Measurements from ENCODE around the gene LBP.

The LBP gene

GRCh38 chr20:38402089-38402488 is 55.8 kb downstream of the LBP start:
- TF ChIP-seq FOXP2 (optimal IDR thresholded peaks at IDR 0.05; ENCODE audit: borderline replicate concordance, extremely low read depth, extremely low read length, insufficient read depth), result no peak
- no peak for TF ChIP-seq TAF1 (IDR thresholded peaks at IDR 0.05; ENCODE audit: borderline replicate concordance, insufficient read depth, low read length)
- TF ChIP-seq POLR2AphosphoS5 (IDR thresholded peaks at IDR 0.05; ENCODE audit: low read depth, low read length), result no peak
- no peak for TF ChIP-seq REST (IDR thresholded peaks at IDR 0.05; ENCODE audit: insufficient read depth in 1 of 2, low read depth in 2 of 2, low read length in 2 of 2)
- no peak for TF ChIP-seq SIN3A (IDR thresholded peaks at IDR 0.05; ENCODE audit: borderline replicate concordance, insufficient read depth, low read length)

GRCh38 chr20:38402816-38403215 is 56.5 kb downstream of the LBP start:
- TF ChIP-seq TAF1 (IDR thresholded peaks at IDR 0.05; ENCODE audit: borderline replicate concordance, insufficient read depth, low read length) (no peak), REST (IDR thresholded peaks at IDR 0.05; ENCODE audit: insufficient read depth in 1 of 2, low read depth in 2 of 2, low read length in 2 of 2) (no peak), POLR2AphosphoS5 (IDR thresholded peaks at IDR 0.05; ENCODE audit: low read depth, low read length) (no peak), SIN3A (IDR thresholded peaks at IDR 0.05; ENCODE audit: borderline replicate concordance, insufficient read depth, low read length) (no peak), FOXP2 (optimal IDR thresholded peaks at IDR 0.05; ENCODE audit: borderline replicate concordance, extremely low read depth, extremely low read length, insufficient read depth) (no peak)

GRCh38 chr20:38404016-38404415 is 57.7 kb downstream of the LBP start:
- no peak for TF ChIP-seq SIN3A (IDR thresholded peaks at IDR 0.05; ENCODE audit: borderline replicate concordance, insufficient read depth, low read length)
- no peak for TF ChIP-seq POLR2AphosphoS5 (IDR thresholded peaks at IDR 0.05; ENCODE audit: low read depth, low read length)
- TF ChIP-seq TAF1 (IDR thresholded peaks at IDR 0.05; ENCODE audit: borderline replicate concordance, insufficient read depth, low read length), result no peak
- no peak for TF ChIP-seq REST (IDR thresholded peaks at IDR 0.05; ENCODE audit: insufficient read depth in 1 of 2, low read depth in 2 of 2, low read length in 2 of 2)
- TF ChIP-seq FOXP2 (optimal IDR thresholded peaks at IDR 0.05; ENCODE audit: borderline replicate concordance, extremely low read depth, extremely low read length, insufficient read depth), result no peak

- TF ChIP-seq FOXP2 (optimal IDR thresholded peaks at IDR 0.05; ENCODE audit: borderline replicate concordance, extremely low read depth, extremely low read length, insufficient read depth) (no peak), TAF1 (IDR thresholded peaks at IDR 0.05; ENCODE audit: borderline replicate concordance, insufficient read depth, low read length) (no peak), SIN3A (IDR thresholded peaks at IDR 0.05; ENCODE audit: borderline replicate concordance, insufficient read depth, low read length) (no peak), POLR2AphosphoS5 (IDR thresholded peaks at IDR 0.05; ENCODE audit: low read depth, low read length) (no peak), REST (IDR thresholded peaks at IDR 0.05; ENCODE audit: insufficient read depth in 1 of 2, low read depth in 2 of 2, low read length in 2 of 2) (no peak)
These were observed 58.9 kb downstream of the LBP start for GRCh38 chr20:38405132-38405531.

- TF ChIP-seq SIN3A (IDR thresholded peaks at IDR 0.05; ENCODE audit: borderline replicate concordance, insufficient read depth, low read length) (no peak), REST (IDR thresholded peaks at IDR 0.05; ENCODE audit: insufficient read depth in 1 of 2, low read depth in 2 of 2, low read length in 2 of 2) (no peak), POLR2AphosphoS5 (IDR thresholded peaks at IDR 0.05; ENCODE audit: low read depth, low read length) (no peak)
These were observed 60.2 kb downstream of the LBP start for GRCh38 chr20:38406476-38406875.

All from PFSK-1 (cell line).